Stimulated activated CD4-positive, alpha-beta T cell treated with anti-CD3 and anti-CD28 coated beads, Interleukin-15, amount 100 ng/mL, for 1 hour (primary cell): Measurements from ENCODE around the gene LBP.
"Not testable (repeated sequence)": the region's sequence is repeated elsewhere in the genome, so short reads cannot be mapped to it uniquely, and the experiment has no call there.

Experiments
- DNase-seq, 2 donors: peaks; one replicate each; pipeline ENCODE4 v3.0.0-alpha.2; 2020; ENCODE audit warnings: low read depth in 1 of 2, low spot score in 1 of 2

The LBP gene

DNA sequence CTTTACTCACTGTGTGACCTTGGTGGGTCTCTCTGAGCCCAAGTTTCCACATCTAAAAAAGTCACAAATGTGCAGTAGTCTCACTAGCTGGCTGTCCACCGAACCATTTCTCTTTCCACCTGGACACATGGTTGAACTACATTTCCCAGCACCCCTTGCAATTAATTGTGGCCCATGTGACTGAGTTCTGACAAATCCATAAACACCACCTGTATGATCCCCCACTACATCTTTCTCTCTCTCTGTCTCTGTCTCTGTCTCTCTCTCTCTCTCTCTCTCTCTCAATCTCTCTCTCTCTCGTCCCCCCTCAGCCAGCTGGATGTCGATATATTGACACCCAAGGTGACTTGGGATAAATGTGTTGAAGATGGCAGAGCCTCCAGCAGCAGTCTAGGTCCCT lies 46.1 kb downstream of the LBP start:
- DNase-seq: no peak

DNA sequence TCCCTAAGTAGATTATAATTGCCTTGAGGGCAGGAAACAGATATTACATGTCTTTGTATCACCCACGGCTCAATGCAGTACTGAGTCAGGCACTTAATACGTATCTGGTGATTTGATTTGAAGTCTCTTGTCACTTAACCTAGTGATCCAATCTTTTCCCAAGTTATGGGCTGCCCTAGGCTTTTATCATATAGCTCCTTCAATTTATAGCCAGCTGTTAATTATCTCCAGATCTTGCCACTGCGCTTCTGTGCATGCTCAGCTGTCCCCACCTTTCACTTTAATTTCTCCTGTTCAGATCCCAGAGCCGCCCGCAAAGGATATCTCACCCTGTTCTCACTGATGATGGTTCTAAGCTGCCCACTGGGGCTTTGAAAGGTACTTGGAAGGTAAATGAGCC lies 47.0 kb downstream of the LBP start:
- no peak for DNase-seq

DNA sequence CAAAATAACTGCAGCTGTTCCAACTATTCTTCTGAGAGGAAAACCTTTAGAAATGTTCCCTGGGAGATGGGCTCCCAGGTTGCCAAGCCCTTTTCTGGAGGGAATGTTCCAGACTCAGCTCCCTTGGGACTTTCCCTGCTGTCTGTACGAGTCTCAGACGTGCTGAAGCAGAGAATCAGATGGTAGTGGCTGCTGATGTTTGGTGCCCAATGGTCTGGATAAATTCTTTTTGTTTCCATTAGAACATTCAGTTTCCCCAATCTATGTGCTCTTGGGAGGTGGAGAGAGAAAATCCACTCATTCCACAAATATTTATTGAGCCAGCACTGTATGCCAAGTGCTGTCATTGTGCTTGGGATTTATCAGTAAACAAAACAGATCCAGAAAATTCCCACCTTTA lies 48.9 kb downstream of the LBP start:
- DNase-seq: no peak

DNA sequence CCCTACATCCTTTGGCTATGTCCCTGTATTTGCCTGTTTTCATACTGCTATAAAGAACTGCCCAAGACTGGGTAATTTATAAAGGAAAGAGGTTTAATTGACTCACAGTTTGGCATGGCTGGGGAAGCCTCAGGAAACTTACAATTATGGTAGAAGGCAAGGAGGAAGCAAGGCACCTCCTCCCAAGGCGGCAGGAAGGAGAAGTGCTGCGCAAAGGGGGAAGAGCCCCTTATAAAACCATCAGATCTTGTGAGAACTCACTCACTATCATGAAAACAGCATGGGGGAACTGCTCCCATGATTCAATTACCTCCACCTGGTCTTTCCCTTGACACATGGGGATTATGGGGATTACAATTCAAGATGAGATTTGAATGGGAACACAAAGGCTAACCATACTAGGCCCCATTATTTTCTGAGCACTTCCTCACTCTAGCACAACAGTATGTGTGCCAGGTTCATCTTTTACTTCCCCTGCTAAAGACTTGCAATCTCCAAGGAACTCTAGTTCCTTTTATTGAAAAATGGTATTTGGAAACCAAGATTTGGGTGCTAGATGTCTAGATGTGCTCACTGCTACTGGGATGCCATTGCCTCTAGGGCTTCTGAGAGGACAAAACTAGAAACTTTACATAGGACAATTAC lies 49.6 kb downstream of the LBP start:
- DNase-seq: not testable (repeated sequence)

DNA sequence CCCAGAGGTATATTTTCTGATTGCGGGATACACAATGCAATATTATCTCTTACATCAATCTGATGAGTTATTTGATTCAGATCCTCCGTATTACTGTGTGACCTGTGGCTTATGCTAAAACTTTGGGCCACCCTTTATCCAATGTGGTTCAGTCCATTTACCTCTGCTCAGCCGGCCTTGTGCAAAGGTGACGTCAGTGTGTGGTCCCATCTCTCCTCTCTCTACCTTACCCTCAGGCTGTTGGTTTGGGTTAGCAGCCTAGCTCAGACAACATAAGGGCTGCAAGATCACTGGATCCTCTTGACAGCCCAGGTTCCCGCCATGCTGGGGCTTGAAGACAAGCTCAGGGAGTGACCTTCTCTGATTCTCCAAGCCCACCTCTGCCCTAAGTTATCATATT lies 55.8 kb downstream of the LBP start:
- no peak for DNase-seq

DNA sequence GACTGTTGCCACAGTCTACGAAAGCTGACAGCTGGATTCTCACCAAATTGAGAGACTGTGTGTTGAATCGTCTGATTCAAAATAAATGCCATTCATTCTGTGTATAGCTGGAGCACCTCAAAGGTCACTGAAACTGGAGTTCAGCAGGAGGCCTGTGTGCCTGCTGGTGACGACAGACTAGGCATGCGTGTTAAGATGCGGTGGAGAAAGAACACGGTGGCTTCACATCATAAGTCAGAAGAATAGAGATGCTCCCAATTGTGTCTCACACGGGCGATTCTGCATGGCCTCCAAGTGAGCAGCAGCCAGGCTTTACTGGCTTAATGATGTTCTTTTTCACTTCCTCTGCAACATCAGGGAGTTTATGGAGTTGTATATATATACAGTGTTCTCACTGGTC lies 56.5 kb downstream of the LBP start:
- no peak for DNase-seq

DNA sequence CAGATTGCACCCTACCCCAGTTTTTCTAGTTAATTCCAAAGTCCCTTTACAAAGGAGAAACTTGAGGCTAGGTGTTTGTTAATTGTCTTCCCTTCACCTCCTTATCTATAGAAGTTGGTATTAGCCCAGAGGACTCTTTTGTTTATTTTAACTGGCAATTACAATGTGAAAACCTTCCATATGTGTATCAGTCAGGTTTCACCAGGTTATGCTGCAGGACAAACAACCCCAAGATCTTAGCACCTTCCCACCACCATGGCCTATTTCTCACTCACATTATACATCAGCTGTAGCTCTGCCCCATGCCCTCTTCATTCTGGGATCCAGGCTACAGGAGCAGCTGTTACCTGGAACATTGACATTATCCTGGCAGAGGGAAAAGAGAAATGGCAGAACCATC lies 57.7 kb downstream of the LBP start:
- no peak for DNase-seq

DNA sequence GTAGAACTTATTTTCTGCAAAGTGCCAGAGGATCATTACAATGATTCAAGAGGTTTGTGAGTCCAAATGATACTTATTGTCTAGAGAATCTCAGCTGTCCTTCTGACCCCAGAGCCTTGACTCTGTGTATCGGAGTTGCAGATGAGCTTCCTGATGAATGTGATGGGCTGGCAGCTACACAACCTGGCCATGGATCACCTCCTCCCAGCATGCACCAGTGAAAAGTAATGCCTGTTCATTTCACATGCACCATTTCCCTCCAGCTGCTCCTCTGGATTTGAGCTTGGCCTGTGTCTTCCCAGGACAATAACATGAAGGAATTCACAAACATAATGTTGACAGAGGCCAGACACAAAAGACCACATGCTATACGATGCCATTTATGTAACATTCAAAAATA lies 58.9 kb downstream of the LBP start:
- no peak for DNase-seq

DNA sequence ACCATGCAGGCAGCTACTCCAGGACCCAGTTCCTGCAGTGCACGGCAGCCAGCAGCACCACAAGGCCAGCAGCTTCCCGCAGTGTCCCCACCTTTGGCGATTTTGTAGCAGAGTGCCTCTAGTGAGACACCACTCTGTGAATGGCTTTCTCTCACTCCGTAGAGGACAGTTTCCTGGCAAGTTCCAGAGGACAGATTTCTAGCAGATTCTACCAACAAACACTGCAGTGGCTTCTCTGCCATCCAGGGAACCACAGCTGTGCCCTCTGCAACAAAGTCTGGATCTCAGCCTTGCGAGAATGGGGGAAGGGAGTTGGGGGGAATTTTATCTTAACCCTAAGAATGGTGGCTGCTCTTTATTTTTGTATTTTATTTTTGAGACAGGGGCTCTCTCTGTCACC lies 60.2 kb downstream of the LBP start:
- no peak for DNase-seq

DNA sequence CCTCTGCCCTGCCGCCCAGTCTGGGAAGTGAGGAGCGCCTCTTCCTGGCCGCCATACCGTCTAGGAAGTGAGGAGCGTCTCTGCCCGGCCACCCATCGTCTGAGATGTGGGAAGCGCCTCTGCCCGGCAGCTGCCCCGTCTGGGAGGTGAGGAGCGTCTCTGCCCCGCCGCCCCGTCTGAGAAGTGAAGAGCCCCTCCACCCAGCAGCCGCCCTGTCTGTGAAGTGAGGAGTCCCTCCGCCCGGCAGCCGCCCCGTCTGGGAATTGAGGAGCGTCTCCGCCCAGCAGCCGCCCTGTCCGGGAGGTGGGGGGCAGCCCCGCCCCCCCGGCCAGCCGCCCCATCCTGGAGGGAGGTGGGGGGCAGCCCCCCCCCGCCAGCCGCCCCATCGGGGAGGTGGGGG lies 61.0 kb downstream of the LBP start:
- DNase-seq: no peak

DNA sequence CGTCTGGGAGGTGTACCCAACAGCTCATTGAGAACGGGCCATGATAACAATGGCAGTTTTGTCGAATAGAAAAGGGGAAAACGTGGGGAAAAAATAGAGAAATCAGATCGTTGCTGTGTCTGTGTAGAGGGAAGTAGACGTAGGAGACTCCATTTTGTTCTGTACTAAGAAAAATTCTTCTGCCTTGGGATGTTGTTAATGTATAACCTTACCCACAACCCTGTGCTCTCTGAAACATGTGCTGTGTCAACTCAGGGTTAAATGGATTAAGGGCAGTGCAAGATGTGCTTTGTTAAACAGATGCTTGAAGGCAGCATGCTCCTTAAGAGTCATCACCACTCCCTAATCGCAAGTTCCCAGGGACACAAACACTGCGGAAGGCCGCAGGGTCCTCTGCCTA lies 61.5 kb downstream of the LBP start:
- DNase-seq: not testable (repeated sequence)

DNA sequence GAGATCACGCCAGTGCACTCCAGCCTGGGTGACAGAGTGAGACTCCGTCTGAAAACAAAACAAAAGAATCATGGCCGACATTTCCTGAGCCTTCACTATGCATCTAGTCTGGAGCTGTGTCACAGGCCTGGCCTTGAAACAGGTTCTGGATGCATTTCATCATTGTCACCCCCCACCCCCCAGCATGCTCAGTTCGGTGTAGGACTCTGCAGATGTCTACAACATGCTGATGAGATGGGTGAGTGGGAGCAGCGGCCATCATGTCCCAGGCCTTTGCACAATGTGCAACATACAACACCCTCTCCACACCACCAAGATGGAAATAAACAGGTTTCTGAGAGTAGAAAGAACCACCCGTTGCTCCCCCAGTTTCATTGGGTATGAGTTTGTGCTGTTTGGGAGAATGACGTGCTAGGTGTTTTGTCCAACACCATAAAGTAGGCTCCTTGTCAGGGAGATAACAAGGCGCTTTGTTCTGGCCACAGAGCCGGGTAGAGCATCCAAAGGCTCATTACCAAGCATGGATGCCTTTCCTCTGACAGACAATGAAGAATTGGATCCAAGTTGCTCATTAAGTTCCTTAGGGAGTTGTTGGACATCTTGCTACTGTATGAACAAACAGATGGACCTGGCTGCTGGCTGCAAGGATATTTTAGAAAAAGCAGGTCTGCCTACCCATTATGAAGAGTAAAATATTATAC lies 66.7 kb downstream of the LBP start:
- no peak for DNase-seq

DNA sequence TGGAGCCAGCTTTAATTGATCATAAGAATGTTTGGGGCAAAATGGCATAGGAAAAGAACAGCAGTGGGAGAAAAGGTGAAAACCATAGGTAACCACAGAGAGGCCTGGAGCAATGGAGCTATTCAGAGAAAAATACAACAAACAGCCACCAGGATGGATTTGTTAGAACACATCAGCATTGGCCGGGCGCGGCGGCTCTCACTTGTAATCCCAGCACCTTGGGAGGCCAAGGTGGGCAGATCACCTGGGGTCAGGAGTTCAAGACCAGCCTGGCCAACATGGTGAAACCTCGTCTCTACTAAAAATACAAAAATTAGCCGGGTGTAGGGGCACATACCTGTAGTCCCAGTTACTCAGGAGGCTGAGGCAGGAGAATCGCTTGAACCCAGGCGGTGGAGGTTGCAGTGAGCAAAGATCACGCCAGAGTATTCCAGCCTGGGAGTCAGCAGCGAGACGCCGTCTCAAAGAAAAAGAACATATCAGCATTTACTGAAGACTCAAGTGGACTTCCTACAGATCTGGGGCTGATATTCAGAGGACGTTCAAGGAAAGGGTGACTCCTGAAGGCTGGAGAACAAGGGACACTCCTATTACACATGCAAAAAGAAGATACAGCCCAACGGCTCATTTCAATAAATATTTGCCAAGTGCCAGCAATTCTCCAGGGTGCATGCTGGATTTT lies 68.6 kb downstream of the LBP start:
- no peak for DNase-seq

DNA sequence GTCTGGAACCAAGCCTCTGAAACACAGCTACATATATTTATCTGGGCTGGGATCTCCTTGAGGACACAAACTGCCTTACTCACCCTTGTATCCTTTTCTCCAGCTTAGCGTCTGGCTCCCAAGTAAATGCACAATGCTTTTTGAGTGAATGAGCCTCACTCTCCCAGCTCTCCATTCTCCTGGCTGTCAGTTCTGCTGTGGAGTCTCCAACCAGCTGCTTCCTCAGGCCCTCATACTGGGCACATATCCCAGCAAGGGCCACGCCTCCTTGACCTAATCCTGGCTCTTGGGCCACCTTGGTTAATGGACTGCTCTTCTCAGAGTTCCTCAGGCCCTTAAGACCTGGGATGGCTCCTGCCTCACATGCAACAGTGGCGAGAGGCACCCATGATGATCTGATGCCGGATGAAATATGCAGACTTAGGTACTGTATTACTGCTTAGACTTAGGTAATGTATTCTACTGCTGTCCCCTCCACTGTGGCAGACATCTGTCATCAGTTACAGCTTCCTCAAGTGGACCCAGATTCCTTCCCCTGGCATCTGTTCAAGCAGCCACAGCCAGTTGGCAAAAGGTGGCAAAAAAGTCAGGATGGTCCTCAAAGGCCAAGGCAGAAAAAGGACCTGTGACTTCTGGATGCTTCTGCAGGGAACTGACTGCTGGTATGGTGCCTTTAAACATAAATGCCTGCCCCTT lies 72.4 kb downstream of the LBP start:
- DNase-seq: no peak

DNA sequence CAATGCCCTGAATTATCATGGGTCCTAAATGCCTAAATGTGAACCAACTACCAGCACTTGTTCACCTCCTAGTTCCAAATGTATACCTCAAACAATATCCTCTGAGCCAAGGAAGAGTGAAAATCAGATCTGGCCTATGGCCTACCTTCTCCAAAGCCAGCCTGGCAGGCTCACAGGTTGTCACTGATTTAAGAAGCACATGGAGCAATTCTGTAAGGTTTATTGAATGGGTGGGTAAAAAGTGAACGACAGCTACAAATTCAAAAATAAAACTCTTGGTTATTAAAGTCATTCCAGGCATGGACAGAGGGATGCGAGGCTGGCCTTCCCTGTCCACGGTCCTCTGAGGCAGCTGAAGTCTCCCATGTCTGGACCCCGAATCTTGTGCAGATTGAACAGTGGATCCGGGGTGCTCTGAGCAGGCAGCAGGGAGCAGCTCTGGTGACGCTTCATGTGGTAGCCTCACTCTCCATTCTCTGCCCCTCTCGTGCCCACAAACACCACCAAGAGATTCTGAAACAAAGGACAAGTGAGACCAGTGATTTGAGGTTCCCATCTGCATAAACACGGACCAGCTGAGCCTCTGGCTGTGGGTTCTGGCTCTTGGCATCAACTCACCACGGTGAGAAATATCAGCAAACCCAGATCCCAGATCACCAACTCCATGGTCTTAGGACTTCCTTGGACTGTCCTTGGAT lies 74.3 kb downstream of the LBP start:
- no peak for DNase-seq

DNA sequence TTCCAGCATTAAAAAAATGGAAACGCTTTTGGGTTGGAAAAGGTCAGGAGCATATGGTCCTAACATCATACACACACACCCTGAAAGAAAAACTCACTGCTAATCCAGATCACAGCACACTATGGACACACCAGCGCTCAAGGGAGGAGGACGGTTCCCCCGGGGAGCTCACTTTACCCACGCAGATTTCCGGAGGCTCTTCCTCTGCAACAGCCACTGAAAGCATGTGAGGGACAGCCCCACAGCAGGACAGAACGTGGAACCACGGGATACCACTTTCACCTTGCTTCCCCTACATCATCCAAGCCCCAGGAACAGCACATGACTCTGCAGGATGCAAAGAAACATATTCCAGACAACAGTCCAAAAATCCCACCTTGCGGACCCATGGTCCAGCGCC lies 75.6 kb downstream of the LBP start:
- DNase-seq: no peak

DNA sequence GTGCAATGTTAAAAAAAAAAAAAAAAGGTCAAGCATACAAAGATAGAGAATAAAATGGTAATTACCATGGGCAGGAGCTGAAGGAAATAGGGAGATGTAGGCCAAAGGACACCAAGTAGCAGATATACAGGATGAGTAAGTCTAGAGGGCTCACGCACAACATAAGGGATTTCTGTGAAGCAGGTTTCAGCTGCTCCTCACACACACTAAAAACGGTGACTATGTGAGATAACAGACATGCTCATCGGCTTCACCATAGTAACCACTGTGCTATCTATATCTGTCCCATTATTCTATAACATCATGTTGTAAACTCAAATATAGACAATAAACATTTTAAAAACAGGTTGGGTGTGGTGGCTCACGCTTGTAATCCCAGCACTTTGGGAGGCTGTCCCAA lies 77.3 kb downstream of the LBP start:
- DNase-seq: no peak

DNA sequence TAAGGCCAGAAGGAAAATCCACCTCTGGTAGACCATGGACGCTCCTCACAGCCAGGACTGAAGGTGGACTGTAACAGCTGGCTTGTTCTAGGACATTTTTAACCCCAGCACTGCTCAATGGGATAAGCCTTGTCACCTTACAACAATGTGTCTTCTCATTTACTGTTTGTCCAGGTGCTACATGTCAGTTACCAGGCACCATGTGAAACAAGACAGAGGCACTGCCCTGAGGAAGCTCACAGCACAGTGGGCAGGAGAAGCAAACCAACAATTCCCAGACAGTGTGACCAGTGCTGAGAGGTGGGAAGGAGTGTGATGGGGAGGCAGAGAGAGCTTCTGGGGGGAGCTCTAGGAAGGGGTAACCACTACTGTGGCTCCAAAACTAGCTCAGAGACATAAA lies 78.1 kb downstream of the LBP start:
- DNase-seq: no peak

DNA sequence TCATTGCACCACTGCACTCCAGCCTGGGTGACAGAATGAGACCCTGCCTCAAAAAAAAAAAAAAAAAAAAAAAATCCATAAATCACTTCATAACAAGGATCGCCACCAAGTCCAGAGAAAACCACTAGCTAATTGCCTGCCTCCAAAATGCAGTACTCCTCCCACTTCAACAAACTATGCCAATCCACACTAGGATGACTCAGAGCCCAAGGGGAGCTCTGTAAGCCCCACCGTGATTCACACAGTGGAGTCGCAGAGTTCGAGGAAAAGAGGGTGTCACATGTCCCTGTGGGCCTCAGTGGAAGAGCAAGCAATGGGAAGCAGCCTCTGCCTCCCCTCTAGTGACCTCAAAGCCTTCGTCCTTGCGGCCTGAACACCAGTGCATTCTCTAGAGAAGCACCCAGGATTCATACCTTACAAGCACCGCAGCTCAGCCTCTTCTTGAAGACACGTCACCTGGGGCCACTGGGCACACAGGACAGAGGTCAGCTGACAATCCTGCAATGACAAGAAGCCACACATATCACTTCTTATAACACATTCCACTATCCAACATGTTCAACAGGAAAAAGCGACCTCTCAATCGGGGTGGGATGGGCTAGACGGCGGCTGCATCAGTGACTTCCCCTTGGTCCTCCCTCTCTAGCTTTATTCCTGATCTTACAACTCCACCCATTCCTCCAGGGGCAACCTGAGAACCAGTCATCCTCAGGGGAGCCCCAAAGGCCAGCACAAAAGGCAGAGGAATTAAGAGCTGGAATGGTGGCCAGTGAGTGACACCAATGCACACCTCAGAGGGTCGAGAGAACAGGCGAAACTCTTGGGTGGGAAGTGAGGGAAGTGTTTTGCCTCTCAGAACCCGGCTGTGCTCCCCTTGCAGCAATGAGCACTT lies 80.0 kb downstream of the LBP start:
- no peak for DNase-seq
